ENCODE measurements around the gene PLEKHG3.

PLEKHG3 gene

GRCh38 chr14:64701660-64702059, 2.6 kb upstream of the PLEKHG3 start:
- Histone ChIP-seq H3K79me2 (peaks cover 3% of the 10 kb centered on the region), H3K9ac (no peak overlapping the region), H3K27ac (peak overlapping the region; percentile 55), H3K27me3 (ENCODE audit: control insufficient read depth, insufficient read depth, low read length) (no peaks in the 10 kb centered on the region), H3K36me3 (ENCODE audit: control insufficient read depth, insufficient read depth, low read length) (no peaks in the 10 kb centered on the region), H3K4me3 (ENCODE audit: low read depth, low read length) (no peak overlapping the region), H3K4me2 (ENCODE audit: low read length) (peak overlapping the region; percentile 35), H2AFZ (peak overlapping the region; percentile 49), H3K9me3 (ENCODE audit: control insufficient read depth, low read length) (no peaks in the 10 kb centered on the region), H3K4me1 (peaks cover 44% of the 10 kb centered on the region)
- no peak for TF ChIP-seq CTCF (IDR thresholded peaks at IDR 0.05)

DNA sequence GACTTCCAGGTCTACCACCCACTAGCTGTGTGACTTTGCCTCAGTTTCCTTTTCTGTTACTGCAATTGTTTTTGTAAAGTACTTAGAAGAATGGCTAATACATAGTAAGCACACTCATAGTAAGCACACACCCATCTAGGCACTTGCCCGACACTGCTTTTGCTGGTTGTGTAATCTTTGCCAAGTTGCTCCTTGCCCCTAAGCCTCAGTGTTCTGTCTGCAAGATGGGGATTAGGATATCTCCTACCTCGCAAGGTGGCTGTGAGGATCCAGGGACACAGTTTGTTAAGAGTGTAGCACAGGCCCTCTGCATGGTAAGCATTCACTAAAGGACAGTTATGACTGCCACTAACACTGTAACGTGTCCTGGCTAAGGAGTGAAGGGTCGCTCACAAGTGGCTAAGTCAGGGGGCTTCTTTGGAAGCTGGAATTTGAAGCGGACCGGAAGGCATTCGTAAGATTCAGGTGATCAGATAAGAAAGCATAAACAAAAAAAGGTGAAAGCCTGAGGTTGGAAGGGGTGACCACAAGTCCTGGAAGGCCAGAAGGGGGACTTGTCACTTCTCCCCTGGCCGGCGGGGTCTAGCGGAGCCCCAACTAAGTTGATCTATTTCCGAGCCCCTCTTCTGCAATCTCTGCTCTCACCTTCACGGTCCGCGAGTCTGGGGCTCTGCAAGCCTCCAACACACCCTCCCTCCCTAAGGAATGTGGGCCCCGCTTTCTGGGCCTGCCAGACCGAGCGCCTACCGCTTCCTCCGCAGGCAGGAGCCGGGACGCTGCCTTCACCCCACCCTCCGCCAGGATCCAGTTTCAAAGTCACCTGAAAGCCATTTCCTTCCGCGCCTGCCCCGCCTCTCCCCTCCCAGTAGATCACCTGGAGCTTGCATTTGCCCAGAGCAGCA, 1.5 kb upstream of the PLEKHG3 start:
- no peak overlapping the region for H3K9ac ChIP-seq

GRCh38 chr14:64703395-64704142, 655 bp upstream of the PLEKHG3 start:
- H3K79me2 ChIP-seq, result peaks cover 5% of the 10 kb centered on the region
- H3K4me3 ChIP-seq (ENCODE audit: low read depth, low read length), result peak overlapping the region; percentile 74
- peak overlapping the region; percentile 97 for H3K4me2 ChIP-seq (ENCODE audit: low read length)
- H3K27me3 ChIP-seq (ENCODE audit: control insufficient read depth, insufficient read depth, low read length), result no peaks in the 10 kb centered on the region
- TF ChIP-seq CTCF (IDR thresholded peaks at IDR 0.05), result no peak
- peaks cover 47% of the 10 kb centered on the region for H3K4me1 ChIP-seq
- H3K9me3 ChIP-seq (ENCODE audit: control insufficient read depth, low read length), result no peaks in the 10 kb centered on the region
- peak overlapping the region; percentile 83 for H3K27ac ChIP-seq
- peak overlapping the region; percentile 90 for H3K9ac ChIP-seq
- H3K36me3 ChIP-seq (ENCODE audit: control insufficient read depth, insufficient read depth, low read length), result no peaks in the 10 kb centered on the region
- peak overlapping the region; percentile 96 for H2AFZ ChIP-seq

More for the DNA sequence above, 1.5 kb upstream of the PLEKHG3 start:
- Histone ChIP-seq H3K79me2 (peaks cover 3% of the 10 kb centered on the region), H3K9me3 (ENCODE audit: control insufficient read depth, low read length) (no peaks in the 10 kb centered on the region), H3K4me3 (ENCODE audit: low read depth, low read length) (peak overlapping the region; percentile 74), H3K4me2 (ENCODE audit: low read length) (peak overlapping the region; percentile 97), H2AFZ (peak overlapping the region; percentile 96), H3K27me3 (ENCODE audit: control insufficient read depth, insufficient read depth, low read length) (no peaks in the 10 kb centered on the region), H3K4me1 (peaks cover 50% of the 10 kb centered on the region), H3K36me3 (ENCODE audit: control insufficient read depth, insufficient read depth, low read length) (no peaks in the 10 kb centered on the region), H3K27ac (peak overlapping the region; percentile 83)
- no peak for TF ChIP-seq CTCF (IDR thresholded peaks at IDR 0.05)

- no peaks in the 10 kb centered on the region for H3K36me3 ChIP-seq (ENCODE audit: control insufficient read depth, insufficient read depth, low read length)
- H3K27me3 ChIP-seq (ENCODE audit: control insufficient read depth, insufficient read depth, low read length), result no peaks in the 10 kb centered on the region
- peak overlapping the region; percentile 97 for H3K4me2 ChIP-seq (ENCODE audit: low read length)
- no peak for TF ChIP-seq CTCF (IDR thresholded peaks at IDR 0.05)
- peak overlapping the region; percentile 96 for H2AFZ ChIP-seq
- H3K4me1 ChIP-seq, result peaks cover 47% of the 10 kb centered on the region
- H3K27ac ChIP-seq, result peak overlapping the region; percentile 83
- peaks cover 12% of the 10 kb centered on the region for H3K79me2 ChIP-seq
- H3K4me3 ChIP-seq (ENCODE audit: low read depth, low read length), result peak overlapping the region; percentile 74
- peak overlapping the region; percentile 90 for H3K9ac ChIP-seq
- no peaks in the 10 kb centered on the region for H3K9me3 ChIP-seq (ENCODE audit: control insufficient read depth, low read length)
Measured at GRCh38 chr14:64704743-64705380, 638 bp downstream of the PLEKHG3 start.

Measured in parathyroid adenoma (tissue), 2 donors.